Heart right ventricle (tissue), 16 donors: ENCODE data around the gene GABRR2. TPM values are rescaled to one million over a fixed set of nuclear protein-coding genes. Genes with fewer than 3 reads are reported as not detected.
A peak's percentile ranks its signal among the peaks of the same experiment; 100 is the strongest.

Experiments
- ATAC-seq, 8 donors: fragments of 200-7000 bp; cut with Tn5 transposase; one replicate each; pipeline ENCODE4 v1.9.1; 2020; ENCODE audit warnings: mild to moderate bottlenecking in 8 of 8, moderate library complexity in 8 of 8, moderate number of reproducible peaks in 1 of 8
- DNase-seq, 2 donors: peaks; one replicate each; pipeline ENCODE4 v3.0.0-alpha.2; 2020
- H3K27ac ChIP-seq, 10 donors: fragments of 200-600 bp; sonication (generic) in 2 of 10; one replicate each; pipeline versions ENCODE4 v1.5.0 to v1.8.0; 2020 to 2022; ENCODE audit warnings: mild to moderate bottlenecking in 3 of 10
- H3K27me3 ChIP-seq, 7 donors: fragments of 200-600 bp; one replicate each; pipeline ENCODE4 v1.8.0; 2021 to 2022; ENCODE audit warnings: mild to moderate bottlenecking in 2 of 7
- H3K36me3 ChIP-seq, 9 donors: fragments of 200-600 bp; sonication (generic) in 1 of 9; one replicate each; pipeline versions ENCODE4 v1.5.0 to v1.8.0; 2020 to 2022; ENCODE audit warnings: mild to moderate bottlenecking in 2 of 9
- H3K4me1 ChIP-seq, 9 donors: fragments of 200-600 bp; sonication (generic) in 1 of 9; one replicate each; pipeline versions ENCODE4 v1.5.0 to v1.8.0; 2020 to 2022; ENCODE audit warnings: mild to moderate bottlenecking in 4 of 9
- H3K4me3 ChIP-seq, 10 donors: fragments of 200-600 bp; sonication (generic) in 2 of 10; one replicate each; pipeline versions ENCODE4 v1.5.0 to v1.8.0; 2020 to 2022; ENCODE audit warnings: mild to moderate bottlenecking in 7 of 10, moderate library complexity in 2 of 10
- H3K9me3 ChIP-seq, 11 donors: fragments of 200-600 bp in 10 of 11; sonication (generic) in 2 of 11; one replicate each; pipeline versions ENCODE4 v1.5.0 to v1.8.0; 2013 to 2022; ENCODE audit warnings: mild to moderate bottlenecking in 2 of 11, control low read depth in 1 of 11, moderate library complexity in 1 of 11
- WGBS, 2 donors: extraction: QIAGEN DNeasy Blood & Tissue Kit; methylation state at CpG; one replicate each; pipeline ENCODE4 v1.1.7; 2013; ENCODE audit warnings: inconsistent platforms in 1 of 2; 5-methylcytosine and 5-hydroxymethylcytosine counted together
- intact Hi-C, 10 donors: fragments of 100-400 bp; cut with DNase I; formaldehyde crosslinking; loops; one replicate each; pipeline versions ENCODE4 v1.11.1 to v1.14.2; 2022
- polyA plus RNA-seq, 2 donors: library from polyadenylated mRNA; stranded (reverse); fragments of 200-250 nt; gene quantifications; one replicate each; pipeline ENCODE4 v1.2.3, GENCODE V29; 2013
- total RNA-seq, 10 donors: library from RNA; stranded (reverse); fragmentation: NEBNext Ultra II Directional in 3 of 10; extraction: Animal tissue kit (Norgen Biotek cat#: 25700) in 3 of 10; gene quantifications; one replicate each; pipeline versions ENCODE4 v1.2.1 to v1.2.4, GENCODE V29; 2021 to 2023
- TF ChIP-seq, protein P1 (sequence below), 9 donors: fragments of 200-600 bp; sonication (generic) in 2 of 9; IDR thresholded peaks; one replicate each; pipeline versions ENCODE4 v1.5.0 to v1.8.0; 2021 to 2022; ENCODE audit warnings: antibody characterized with exemption in 9 of 9, mild to moderate bottlenecking in 5 of 9, moderate library complexity in 1 of 9
- donor health status: Arrhythmogenic right ventricular cardiomyopathy.
- donor health status: ischemic (EF 13 %, LVEDD 7.1; RV severe dilation, severe dysfunction).
- donor health status: healthy with polysubstance abuse.
- donor health status: DM: no; HTN: yes; CAD: no.
- donor health status: DM: no; HTN: no; CAD: no.
- donor health status: ischemic (EF 25% LVEDD 6.9; RV normal size, moderate dysfunction).
- donor health status: ischemic (EF 25% LVEDD 5.7; RV mildly dilated, moderate dysfunction).
- donor health status: healthy.
- donor health status: DM: yes; HTN: yes; CAD: no.
- donor health status: Ischemic cardiomyopathy.
- donor health status: ischemic (EF 35%, LVEDD 5.7; RV mildly dilated, moderate dysfunction).
- donor health status: nonischemic (EF 11% LVEDD 7.7; RV severe dilation, severe dysfunction).
- donor health status: DM: yes; HTN: yes; CAD: no.
- donor health status: PGD.
- donor health status: ischemic (EF 29% LVEDD 5.4; RV normal size, mild dysfunction).
- donor health status: nonischemic (EF 23%, LVEDD 6.1; RV moderate dilation, normal function).

Gene GABRR2
- total and polyA plus RNA-seq, 12 donors = 0.14 to 1.2 (median 0.45) TPM; not detected in 3

DNA sequence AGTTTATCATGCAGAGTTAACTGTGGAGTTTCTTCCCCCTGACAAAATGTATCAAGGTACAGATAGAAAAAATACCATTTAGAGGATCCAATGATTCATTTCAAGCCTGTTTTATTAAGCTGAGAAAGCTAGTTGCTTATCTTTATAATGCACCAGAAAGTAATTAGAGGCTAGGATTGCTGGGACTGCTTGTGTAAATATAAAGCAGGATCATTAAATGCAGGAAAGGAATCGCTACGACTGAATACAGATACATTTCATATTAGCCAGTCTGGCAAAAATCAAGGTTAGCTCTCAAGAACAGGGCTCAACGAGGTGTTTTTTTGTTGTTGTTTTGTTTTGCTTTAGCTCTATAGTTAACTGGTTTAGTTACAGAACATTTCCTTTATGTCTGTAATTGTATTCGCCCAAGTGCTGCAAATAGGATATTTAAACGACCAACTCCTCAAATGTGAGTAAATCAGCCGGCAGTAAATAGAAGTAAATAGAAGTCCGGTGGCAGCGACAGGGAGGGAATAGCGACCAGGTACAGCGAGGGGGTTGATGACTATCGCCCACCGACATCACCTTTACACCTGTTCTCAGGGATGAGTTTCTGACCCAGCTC lies 36.7 kb upstream of the GABRR2 start:
- H3K9me3 ChIP-seq = no peaks in the 10 kb centered on the region
- ATAC-seq (no peak), DNase-seq (no peak)
- intact Hi-C loops = loop anchor here in 6 of 10 donors (5.0 to 10.0 kb wide), 4 partner anchors 39 to 367 kb away; partner anchors contain the start of gene PNRC1 (in 5 of the 6)
- peaks cover 18 to 60% (median 52%) of the 10 kb centered on the region in 9 donors for H3K4me1 ChIP-seq
- peak overlapping the region; percentile 93 to 100 (median 98) for H3K27ac ChIP-seq
- H3K27me3 ChIP-seq = no peaks in the 10 kb centered on the region
- TF ChIP-seq, protein P1, sequence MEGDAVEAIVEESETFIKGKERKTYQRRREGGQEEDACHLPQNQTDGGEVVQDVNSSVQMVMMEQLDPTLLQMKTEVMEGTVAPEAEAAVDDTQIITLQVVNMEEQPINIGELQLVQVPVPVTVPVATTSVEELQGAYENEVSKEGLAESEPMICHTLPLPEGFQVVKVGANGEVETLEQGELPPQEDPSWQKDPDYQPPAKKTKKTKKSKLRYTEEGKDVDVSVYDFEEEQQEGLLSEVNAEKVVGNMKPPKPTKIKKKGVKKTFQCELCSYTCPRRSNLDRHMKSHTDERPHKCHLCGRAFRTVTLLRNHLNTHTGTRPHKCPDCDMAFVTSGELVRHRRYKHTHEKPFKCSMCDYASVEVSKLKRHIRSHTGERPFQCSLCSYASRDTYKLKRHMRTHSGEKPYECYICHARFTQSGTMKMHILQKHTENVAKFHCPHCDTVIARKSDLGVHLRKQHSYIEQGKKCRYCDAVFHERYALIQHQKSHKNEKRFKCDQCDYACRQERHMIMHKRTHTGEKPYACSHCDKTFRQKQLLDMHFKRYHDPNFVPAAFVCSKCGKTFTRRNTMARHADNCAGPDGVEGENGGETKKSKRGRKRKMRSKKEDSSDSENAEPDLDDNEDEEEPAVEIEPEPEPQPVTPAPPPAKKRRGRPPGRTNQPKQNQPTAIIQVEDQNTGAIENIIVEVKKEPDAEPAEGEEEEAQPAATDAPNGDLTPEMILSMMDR (IDR thresholded peaks at IDR 0.05) = no peak
- no peaks in the 10 kb centered on the region for H3K36me3 ChIP-seq
- 0% methylated on average over 12 of the region's 12 CpGs for WGBS, 2 donors
- peak overlapping the region; percentile 66 to 95 (median 83) for H3K4me3 ChIP-seq

DNA sequence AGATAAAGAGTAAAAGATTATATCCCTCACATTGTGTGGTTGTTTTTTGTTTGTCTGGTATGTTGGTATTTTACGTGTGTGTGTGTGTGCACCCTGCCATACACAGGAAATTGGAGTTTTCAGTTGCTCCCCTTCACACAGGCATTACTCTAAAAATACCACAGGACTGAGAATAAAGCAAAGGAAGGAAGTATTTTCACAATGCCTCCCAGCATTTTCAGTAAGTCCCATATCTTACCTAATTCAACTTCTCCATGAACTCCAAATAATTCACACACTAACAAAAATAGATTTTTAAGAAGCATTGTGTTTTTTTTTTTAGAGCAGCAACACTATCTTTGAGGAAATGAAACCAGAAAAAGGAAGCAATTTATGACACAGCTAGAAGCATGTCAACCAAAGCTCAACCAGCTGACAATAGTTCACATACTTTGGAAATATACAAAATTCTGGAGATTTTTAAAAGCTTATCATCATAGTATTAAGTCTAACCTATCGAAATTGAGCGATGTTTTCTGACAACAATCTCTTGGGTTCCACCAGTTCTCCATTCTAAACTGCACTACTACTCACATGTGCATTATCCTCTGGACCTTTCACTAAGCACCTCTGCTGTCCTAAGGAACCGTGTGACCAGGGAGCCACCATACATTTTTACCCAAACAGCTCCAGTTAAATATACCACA lies 35.3 kb upstream of the GABRR2 start:
- Histone ChIP-seq H3K36me3 (no peaks in the 10 kb centered on the region), H3K4me1 (peaks cover 18 to 67% (median 56%) of the 10 kb centered on the region in 9 donors), H3K9me3 (no peaks in the 10 kb centered on the region), H3K4me3 (peak overlapping the region in 9 of 10 donors; percentile 72 to 95 (median 87)), H3K27ac (peak overlapping the region in 9 of 10 donors; percentile 93 to 100 (median 99)), H3K27me3 (no peaks in the 10 kb centered on the region)
- intact Hi-C loops = loop anchor here in 6 of 10 donors (5.0 to 10.0 kb wide), 4 partner anchors 38 to 366 kb away; partner anchors contain the start of gene PNRC1 (in 5 of the 6)
- no peak for DNase-seq
- peak in 4 of 8 donors; percentile 12 to 52 (median 38) for ATAC-seq
- TF ChIP-seq, protein P1 (IDR thresholded peaks at IDR 0.05) = no peak
- 30 to 33% methylated on average over 4 of the region's 4 CpGs for WGBS, 2 donors

DNA sequence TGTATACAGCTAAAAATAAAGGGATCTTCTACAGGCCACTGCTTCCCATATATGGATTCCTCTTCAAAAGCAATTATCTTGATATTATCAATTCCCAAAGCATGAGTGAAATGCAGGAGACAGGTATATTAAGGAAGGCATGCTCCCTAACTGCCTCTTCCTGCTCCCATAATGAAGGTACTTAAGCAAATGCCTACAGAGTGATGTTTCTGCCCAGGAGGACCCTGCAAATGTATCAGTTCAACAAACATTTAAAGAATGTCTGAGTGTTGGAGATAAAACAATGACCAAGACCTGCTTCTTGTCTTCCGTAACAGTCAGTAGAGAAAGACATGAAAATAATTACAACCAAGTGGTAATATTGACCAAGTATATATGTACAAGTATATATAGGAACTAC lies 33.3 kb upstream of the GABRR2 start:
- ATAC-seq (no peak), DNase-seq (no peak)
- Histone ChIP-seq H3K27ac (peak overlapping the region in 4 of 10 donors; percentile 35 to 100 (median 68)), H3K27me3 (no peaks in the 10 kb centered on the region), H3K36me3 (peaks cover 0 to 4% (median 0%) of the 10 kb centered on the region in 9 donors), H3K9me3 (no peaks in the 10 kb centered on the region), H3K4me3 (no peak overlapping the region), H3K4me1 (peaks cover 18 to 78% (median 67%) of the 10 kb centered on the region in 9 donors)
- 70 to 73% methylated on average over 1 of the region's 1 CpG for WGBS, 2 donors
- TF ChIP-seq, protein P1 (IDR thresholded peaks at IDR 0.05) = no peak
- intact Hi-C loops = loop anchor here in 2 of 10 donors (5.0 kb wide), 2 partner anchors 36 to 41 kb away; no protein-coding TSS in a partner anchor

DNA sequence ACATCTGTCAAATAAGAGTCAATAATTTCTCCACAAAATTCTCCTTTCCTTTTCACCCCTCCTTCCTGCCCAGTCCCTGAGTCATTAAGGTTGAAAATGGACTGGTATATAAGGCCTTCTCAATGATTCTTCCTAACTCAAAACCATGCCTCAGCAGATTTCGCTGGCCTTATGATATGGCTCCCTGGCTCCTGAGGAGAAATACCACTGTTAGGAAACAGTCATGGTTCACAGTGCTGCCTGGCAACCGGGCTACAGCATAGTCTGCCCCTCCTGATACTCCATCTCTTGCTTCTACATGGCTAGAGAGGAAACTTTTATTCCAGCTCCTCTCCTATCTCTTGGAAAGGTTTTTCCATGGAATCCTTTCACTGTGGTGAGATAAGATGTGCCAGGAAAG lies 32.7 kb upstream of the GABRR2 start:
- no peak overlapping the region for H3K4me3 ChIP-seq
- intact Hi-C loops = loop anchor here in 2 of 10 donors (5.0 kb wide), 2 partner anchors 36 to 41 kb away; no protein-coding TSS in a partner anchor
- TF ChIP-seq, protein P1 (IDR thresholded peaks at IDR 0.05) = no peak
- DNase-seq (peak in 1 of 2 donors; percentile 40), ATAC-seq (no peak)
- no peaks in the 10 kb centered on the region for H3K9me3 ChIP-seq
- peaks cover 0 to 9% (median 0%) of the 10 kb centered on the region in 9 donors for H3K36me3 ChIP-seq
- no peaks in the 10 kb centered on the region for H3K27me3 ChIP-seq
- H3K27ac ChIP-seq = peak overlapping the region in 6 of 10 donors; percentile 26 to 100 (median 36)
- 59 to 76% methylated on average over 2 of the region's 2 CpGs for WGBS, 2 donors
- H3K4me1 ChIP-seq = peaks cover 18 to 74% (median 63%) of the 10 kb centered on the region in 9 donors
